Stimulated activated CD4-positive, alpha-beta T cell treated with anti-CD3 and anti-CD28 coated beads, Interleukin-4, amount 100 ng/mL, for 24 hours (primary cell): Measurements from ENCODE around the gene EXOC3L4.
"Not testable (repeated sequence)": the region's sequence is repeated elsewhere in the genome, so short reads cannot be mapped to it uniquely, and the experiment has no call there.

Experiments used
- DNase-seq: peaks from one replicate; pipeline ENCODE4 v3.0.0-alpha.2; 2020

EXOC3L4 gene

DNA sequence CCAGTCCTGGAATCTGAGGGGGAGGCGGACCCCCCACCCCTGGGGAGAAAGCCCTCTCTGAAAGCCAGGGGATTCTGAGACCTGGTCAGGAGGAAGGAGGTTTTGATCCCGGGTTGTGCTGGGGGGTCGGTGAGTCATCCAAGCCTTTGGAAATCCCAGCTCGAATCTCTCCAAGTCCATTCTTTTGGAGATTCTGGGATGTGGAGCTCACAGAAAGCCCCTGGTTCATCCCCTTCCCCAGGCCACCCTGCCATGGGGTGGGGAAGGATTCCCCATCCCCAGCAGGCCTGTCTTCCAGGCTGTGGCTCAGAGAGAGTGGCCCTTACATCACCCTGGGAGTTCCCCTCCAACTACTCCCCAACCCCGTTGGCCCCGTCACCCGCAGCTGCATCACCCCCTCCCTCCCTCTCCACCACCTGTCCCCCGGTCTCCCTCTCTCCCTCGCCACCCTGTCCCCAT is 14.3 kb downstream of the EXOC3L4 start:
- DNase-seq, result peak; percentile 27

DNA sequence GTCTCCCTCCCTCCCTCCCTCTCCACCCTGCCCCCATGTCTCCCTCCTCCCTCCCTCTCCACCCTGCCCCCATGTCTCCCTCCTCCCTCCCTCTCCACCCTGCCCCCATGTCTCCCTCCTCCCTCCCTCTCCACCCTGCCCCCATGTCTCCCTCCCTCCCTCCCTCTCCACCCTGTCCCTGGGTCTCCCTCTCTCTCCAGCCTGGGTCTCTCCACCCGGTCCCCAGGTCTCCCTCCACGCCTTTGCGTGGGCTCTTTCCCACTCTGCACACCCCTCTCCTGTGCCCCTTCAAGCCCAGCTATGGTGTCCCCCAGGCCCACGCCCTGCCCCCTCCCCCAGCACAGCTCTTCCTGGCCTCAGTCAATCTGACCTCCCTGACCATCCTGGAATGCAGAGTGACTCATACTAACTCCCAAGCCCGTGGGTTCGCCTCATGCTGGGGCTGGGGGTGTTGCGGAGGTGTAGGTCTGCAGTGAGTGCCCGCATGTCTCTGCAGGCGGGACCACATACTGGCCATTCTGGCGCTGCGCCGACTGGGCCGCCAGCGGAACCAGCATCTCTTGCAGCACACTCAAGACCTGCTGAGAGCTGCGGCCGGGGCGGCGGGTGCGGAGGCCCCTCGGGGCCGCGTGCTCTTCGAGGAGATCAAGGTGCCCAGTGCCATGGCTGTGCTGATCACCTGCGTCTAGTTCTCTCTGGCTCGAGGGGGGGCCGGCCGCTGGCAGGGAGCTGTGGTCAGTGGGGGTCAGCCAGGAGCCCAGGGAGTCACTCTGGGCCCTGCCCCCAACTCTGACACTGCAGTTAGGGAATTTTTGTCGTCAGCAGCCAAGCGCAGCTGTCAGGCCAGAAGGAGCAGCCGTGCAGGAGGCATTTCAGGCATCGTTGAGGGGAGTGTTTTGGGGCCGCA is 15.3 kb downstream of the EXOC3L4 start:
- DNase-seq, result no peak

DNA sequence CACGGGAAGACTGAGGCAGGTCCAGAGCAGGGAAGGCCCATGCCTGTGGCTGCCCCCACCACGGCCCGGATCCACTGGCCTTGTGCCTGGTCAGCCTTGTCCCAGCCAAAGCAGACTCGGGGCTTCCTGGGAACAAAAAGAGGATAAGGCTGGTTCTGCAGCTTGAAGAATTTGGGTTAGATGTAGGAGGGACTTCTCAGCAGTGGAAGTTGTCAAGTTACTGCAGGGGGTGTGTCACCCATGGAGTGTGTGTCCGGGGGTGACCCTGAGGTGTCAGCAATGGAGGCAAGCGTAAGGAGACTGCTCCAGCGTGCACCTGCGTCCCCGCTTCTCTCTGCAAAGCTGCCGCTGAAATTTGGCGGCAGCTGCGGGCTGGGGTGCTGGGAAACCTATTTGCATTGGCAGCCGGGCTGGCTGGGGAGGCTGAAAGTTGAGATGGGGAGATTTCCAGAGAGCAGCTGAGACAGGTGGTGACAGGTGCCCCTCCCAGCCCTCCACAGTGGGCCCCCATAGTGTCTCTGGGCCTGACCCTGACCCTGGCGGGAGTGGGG is 16.2 kb downstream of the EXOC3L4 start:
- no peak for DNase-seq

DNA sequence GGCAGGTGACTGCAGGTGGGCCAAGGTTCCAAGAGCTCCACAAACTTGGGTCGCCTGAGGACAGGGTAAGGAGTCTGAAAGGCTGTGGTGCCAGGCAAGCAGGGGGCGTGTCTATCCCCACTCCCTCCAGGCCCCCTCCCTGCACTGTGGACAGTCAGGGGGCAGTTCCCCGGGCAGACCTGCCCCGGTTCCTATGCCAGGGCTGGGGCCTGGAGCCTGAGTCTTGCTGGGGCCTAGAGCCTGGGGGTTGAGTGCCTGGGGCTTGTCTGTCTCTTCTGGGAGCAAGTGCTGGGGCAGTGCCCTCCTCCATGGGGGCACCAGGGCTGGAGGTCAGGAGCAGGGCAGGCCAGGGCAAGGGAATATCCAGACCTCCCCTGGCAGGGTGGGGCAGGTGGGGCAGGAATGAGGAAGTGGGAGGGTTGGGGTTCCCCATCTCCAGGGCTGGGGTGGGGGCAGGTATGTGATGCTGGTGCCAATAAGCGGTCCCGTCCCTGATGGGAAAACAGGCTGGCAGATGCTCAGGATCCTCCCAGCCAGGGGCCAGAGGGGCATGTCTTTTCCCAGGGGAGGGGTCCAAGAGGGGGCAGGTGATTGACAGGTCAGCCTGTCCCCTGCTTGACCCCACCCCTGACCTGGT is 16.8 kb downstream of the EXOC3L4 start:
- no peak for DNase-seq

DNA sequence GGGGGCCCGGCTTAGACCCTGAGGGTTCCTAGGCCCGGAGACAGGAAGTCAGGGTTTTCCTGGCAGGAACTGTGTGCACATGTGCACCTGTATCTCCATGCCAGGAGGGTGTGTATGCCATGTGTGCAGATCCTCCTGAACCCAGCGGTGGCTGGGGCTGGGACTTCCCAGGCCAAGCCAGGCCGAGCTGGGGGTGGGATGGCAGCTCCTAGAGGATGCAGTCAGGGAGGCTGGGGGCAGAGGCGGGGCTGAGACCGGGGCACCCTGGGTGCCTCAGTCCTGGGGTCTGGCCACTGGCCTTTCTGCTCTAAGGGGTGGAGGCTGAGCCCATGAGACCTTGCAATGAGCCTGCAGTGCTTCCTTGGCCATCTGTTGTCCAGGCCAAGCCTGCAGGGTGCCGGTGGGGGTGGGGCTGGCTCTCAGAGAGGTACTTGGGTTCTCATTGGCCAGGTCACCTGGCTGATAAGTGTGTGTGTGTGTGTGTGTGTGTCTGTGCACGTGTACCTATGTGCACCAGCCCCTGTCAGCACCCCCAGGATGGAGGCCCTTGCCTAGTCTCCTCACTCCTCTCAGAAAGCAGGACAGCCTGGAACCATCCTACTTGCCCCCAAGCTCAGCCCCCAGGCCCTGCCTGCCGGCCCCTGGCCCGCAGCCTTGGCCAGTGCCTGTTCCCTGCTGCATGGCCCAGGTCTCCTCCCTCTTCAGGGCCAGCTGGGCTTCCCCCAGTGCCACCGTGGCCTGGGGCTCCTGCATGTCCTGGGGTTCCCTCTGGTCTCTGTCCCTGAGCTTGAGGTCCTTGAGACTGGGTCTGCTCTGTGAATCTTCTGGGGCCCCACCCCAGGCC is 18.1 kb downstream of the EXOC3L4 start:
- DNase-seq, result no peak

DNA sequence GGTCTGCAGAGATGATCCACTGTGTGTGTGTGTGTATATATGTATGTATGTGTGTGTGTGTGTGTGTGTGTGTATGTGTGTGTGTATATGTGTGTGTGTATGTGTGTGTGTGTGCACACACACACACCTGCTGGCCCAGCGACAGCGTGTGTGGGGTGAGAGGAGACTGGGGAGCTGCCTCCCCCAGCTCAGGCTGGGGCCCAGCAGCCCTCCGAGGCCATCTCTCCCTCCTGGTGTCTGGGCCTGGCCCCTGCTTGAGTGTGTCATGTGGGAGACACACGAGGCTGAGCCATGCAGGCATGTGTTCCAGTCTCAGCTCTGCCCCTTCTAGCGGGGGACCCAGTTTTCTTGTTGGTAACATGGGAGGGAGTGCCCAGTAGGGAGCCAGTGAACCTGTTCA is 18.8 kb downstream of the EXOC3L4 start:
- DNase-seq, result no peak

DNA sequence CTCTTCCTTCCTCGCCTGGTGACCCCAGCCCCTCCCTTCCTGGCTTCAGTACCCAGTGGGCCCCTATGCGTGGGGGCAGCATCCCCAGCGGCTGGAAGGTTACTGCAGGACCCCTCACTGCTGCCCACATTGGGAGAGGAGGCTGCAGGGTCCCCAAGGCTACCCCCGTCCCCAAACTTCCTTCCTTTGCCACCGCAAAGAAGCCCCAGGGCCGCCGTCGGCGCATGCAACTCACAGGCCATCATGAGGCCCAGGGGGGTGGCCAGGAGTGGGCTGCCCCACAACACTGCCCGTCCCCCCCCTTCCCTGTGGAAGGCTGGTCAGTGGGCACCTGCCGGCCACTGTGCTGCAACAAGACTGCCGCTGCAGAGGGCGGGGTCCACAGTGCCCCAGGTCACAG is 19.2 kb downstream of the EXOC3L4 start:
- no peak for DNase-seq

DNA sequence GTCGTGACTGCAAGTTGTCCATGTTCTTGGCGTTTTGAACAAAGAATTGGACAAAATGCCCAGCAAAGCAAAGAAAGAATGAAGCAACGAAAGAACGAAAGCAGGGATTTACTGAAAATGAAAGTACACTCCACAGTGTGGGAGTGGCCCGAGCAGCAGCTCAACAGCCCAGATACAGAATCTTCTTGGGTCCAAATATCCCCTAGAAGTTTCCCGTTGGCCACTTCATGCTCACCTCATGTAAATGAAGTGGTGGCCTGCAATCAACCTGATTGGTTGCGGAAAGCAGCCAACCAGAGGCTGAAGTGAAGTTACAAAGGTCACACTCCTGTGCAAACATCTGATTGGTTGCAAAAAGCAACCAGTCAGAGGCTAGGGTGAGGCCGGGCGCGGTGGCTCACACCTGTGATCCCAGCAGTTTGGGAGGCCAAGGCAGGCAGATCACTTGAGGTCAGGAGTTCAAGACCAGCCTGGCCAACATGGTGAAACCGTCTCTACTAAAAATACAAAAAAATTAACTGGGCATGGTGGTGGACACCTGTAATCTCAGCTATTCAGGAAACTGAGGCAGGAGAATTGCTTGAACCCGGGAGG is 20.7 kb downstream of the EXOC3L4 start:
- not testable (repeated sequence) for DNase-seq

DNA sequence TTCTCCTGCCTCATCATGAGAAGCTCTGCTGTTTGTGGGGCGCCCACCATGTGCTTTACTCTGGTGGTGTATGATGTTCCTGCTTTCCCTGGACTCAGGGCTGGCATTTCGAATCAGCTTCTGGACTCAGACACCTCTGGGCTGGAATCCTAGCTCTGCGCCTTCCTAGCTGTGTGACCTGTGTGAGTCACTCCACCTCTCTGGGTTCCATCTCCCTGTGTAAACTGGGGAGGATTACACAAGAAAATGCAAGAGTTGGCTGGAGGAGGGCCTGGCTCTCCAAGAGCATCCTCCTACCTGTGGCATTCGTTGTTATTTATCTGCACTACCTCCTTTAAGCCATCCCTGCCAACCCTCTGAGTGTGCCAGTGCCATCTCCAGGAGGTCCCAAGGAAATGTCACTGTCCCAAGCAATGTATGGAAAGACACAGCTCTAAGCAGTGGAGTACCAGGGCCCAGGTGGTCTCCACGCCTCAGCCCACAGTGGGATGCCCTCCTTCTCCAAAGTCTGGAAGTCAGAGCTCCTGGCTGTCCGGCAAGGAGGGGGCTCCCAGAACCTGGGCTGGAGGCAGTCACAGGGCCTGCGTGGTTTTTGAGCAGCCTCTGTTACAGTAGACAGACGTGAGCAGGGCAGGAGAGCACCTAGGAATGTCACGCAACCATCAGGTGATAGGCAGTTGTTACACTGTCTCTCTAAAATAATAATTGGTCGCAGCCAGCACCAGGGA is 21.5 kb downstream of the EXOC3L4 start:
- no peak for DNase-seq

DNA sequence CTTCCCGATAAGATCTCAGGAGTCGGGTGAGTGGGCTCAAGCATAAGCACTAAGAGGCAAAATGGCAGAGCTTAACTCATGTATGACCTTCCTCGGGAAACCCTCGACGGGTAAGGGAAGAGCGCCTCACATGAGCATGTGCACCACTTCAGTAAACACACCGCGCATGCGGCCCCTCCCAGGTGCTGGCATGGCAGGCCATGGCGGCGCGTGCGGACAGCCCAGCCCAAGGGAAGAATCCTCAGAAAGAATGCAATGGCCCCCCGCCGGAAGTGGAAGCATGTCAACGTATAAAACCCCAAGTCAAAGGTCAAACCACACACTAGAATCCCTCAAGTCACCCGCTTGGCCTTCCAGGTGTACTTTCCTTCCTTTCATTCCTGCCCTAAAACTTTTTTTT is 22.1 kb downstream of the EXOC3L4 start:
- no peak for DNase-seq

DNA sequence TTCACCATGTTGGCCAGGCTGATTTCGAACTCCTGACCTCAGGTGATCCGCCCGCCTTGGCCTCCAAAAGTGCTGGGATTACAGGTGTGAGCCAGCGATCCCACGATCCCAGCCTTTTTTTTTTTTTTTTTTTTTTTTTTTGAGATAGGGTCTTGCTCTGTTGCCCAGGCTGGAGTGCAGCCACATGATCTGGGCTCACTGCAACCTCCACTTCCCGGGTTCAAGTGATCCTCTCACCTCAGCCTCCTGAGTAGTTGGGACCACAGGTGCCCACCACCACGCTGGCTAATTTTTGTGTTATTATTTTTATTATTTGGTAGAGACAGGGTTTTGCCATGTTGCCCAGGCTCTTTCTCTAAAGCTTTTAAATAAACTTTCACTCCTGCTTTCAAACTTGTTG is 23.0 kb downstream of the EXOC3L4 start:
- not testable (repeated sequence) for DNase-seq

DNA sequence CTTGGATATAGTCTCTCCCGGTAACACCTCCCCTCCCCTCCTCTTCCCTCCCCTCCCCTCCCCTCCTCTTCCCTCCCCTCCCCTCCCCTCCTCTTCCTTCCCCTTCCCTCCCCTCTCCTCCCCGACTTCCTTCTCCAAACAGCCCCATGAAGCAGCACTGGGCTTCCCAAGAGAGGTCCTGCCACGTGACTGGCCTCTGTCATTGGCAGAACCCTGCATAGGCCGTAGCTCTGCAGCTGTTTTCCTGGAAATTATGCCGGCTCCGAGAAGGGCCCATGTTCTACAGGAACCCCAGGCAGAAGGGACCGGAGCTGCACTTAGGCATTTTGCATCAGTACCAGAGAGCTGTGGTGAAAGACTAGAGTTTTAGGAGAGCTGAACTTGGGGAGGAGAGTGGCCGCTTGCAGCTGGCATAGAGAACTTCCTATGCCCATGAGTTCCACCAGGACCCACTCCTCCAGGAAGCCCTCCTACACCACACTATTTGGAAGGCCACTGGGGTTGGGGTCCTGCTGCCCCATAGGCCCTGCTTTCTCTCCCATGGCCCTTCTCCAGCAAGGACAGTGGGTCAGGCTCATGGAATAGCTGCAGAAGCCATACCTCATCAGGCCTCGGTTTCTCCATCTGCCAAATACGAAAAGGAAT is 23.6 kb downstream of the EXOC3L4 start:
- no peak for DNase-seq

DNA sequence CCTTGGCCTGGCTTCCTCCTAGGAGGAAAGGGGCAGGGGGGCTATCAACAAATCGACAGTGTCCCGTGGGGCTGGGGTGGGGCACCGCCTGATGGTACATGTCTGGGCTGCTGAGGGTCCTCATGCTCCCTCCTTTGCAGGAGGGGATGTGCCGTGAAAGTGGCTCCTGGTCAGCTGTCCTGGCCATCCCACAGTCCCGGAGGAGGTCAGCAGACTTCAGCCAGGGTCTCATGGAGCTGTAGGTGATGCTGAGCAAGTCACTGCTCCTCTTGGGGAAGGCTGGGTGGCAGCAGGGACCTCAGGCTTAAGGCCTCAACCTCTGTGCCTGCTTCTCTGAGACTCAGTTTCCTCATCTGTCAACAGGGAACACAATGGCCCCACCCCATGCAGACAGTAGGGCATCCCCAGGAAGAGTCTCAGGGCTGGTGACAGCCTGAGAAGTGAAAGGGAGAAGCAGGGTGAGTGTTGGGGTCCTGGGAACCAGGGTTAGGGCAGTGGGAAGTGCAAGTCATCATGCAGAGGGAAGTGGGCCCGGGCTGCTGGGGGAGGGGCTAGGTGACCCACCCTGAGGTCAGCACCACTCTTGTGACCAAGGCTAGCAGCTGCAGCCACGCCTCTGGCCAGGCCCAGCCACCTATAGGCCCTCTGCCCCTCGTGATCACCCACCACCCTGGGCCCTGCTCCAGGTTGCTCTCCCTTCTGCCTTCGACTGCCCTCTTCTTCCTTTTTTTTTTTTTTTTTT is 24.3 kb downstream of the EXOC3L4 start:
- DNase-seq, result no peak

DNA sequence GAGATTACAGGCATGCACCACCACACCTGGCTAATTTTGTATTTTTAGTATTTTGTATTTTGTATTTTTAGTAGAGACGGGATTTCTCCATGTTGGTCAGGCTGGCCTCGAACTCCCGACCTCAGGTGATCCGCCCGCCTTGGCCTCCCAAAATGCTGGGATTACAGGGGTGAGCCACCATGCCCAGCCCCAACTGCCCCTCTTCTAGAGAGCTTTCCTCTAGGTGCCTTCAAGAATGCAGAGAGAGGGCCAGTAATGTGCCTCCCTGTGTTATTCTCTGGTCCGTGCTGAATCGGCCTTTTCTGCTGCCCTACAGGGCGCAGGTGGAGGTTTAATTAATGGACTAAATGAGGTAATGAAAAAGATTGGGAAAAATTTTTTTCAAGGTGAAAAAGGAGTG is 25.0 kb downstream of the EXOC3L4 start:
- DNase-seq, result not testable (repeated sequence)

DNA sequence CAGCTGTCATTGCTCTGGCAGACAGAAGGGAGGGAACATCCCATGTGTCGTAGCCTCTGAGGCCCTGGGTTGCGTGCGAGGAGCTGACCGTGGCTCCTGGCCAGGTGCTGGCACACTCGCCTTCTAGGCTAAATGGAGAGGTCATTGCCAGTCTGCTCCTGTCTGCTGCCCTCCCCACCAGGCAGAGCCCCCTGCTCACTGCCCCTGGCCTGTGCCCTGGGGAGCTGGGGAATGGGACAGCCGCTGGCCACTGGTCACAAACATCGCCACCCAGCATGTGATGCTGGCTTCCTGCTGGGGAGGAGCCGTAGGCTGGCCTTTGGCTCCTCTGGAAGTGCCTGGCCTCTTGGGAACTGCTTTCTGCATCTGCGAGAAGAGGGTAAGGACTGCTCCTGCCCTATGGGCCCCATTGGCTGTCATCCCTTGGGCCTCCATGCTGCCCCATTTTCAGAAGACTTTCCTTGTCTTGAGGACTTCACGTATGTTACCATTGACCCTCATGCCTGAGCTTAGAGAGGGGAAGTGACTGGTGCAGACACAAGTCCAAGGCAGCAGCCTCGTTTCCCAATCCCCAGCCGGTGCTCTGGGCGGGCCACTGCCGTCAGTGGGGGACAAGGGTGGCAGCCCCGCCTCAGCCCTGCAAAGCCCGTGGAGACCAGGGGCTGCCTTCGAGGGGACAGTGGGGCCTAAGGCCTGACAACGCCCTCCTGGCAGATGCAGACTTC is 26.8 kb downstream of the EXOC3L4 start:
- DNase-seq, result no peak

DNA sequence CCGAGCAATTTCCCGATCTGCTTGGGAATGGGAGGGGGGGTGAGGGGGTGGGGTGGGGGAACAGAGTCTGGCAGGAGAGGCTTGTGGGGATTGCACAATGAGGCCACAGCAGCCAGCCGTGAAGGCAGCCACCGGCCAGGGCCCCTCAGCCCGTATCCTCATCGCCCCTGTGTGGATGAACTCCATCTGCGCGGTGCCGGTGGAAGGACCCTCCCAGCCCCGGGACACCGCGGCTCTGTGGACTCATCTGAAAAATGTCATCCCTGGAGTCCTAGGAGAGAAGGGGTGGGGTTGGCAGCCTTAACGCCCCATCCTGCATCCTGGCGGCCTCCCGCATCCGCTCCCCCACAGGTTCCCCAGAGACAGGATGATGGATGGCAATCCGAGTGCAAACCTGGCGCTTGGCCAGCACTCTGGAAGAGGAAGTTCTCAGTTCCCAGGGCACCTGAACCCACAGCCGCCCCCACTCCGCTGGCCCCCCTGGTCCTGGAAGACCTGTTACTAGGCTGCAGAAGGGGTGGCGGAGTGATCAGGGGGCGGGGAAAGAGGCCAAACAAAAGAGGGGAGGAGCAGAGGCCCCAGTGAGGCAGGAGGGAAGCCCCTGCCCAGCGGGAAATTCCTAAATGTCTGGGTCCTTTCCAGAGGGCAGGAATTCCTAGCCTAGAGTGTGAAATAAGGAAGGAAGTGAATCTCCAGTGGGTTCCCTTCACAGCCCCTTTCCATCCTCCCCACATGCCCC is 27.5 kb downstream of the EXOC3L4 start:
- no peak for DNase-seq

DNA sequence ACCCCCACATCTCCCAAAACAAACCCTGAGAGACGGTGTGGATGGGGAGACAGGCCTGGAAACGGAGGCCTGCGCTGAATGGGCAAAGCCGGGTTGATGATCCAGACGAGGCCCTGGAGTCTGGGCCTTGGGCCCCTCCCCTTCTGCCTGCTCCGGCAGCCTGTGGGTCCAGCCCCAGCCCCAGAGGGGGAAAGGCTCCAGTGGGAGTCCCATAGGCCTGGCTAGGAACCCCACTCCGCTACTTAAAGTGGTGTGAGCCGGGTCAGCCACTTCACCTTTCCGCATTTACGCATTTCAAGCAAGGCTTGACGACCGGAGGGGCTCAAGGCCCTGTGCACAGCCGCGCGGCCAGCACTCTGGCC is 28.0 kb downstream of the EXOC3L4 start:
- no peak for DNase-seq

DNA sequence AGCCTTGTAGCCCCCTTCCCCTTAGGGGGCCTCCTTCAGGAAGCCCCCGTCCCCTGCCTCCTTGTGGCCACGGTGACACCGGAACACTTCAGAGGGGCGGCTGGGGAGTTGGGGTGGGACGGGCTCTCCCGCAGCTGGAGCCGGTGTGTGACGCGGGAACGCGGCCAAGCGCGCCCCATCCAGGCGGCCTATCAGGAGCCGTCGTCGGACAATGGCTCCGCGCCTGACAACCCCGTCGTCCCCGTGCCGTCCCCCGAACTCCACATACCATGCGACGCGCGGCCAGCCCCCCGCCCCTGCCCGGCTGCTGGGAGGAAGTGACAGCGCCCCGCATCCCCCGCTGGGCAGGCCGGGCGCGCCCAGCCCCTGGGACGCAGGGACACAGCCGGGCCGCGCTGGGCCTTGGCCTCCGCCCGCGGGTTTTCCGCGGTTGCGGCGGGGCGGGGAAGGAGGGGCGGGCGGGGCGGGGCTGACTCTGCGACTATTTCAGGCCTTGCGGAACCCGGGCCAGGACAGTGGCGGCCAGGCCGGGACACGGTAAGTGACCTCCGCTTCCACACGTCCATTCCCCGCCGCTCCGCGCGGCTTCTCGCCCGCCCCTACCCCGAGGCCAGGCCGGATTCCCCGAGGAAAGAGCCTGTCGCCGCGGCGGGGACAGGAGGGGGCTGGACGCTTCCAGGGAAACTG is 28.6 kb downstream of the EXOC3L4 start, which contains the start of gene TNFAIP2:
Gene TNFAIP2 (plus strand): TSS at position 515 of the 687 bp plus-strand sequence. CDS start 2,997 bp downstream, outside the sequence.
- no peak for DNase-seq
